HepG2 (cell line): ENCODE data around the gene HLA-DOA. TPM values are rescaled to one million over a fixed set of nuclear protein-coding genes. Genes with fewer than 3 reads are reported as not detected.
A peak's percentile ranks its signal among the peaks of the same experiment; 100 is the strongest.

ENCODE experiments used
- AHR ChIP-seq: IDR thresholded peaks from 2 replicates; pipeline ENCODE4 v1.6.1; 2018; ENCODE audit warnings: missing genetic modification reagents, missing compliant biosample characterization
- ATF7-NPFF ChIP-seq: sonication (generic); formaldehyde crosslinking; IDR thresholded peaks from 2 replicates; pipeline ENCODE4 v1.8.1; 2023; ENCODE audit warnings: mild to moderate bottlenecking, low read depth, missing genetic modification reagents, moderate library complexity
- CHCHD3 ChIP-seq: sonication (generic); formaldehyde crosslinking; IDR thresholded peaks from 2 replicates; pipeline ENCODE4 v1.8.0; 2022; ENCODE audit warnings: mild to moderate bottlenecking, missing genetic modification reagents, moderate library complexity
- FOXK1 ChIP-seq: sonication (generic); formaldehyde crosslinking; IDR thresholded peaks from 2 replicates; pipeline ENCODE4 v1.4.0; 2020; ENCODE audit warnings: low read depth, missing genetic modification reagents, borderline replicate concordance
- HNRNPK ChIP-seq: fragments of 200-400 bp; formaldehyde crosslinking; IDR thresholded peaks from 2 replicates; pipeline ENCODE4 v1.6.1; 2018; ENCODE audit warnings: low read length, low read depth, moderate library complexity, mild to moderate bottlenecking; ENCODE audit not compliant: poor library complexity, severe bottlenecking
- HOXA3 ChIP-seq: sonication (generic); formaldehyde crosslinking; IDR thresholded peaks from 2 replicates; pipeline ENCODE4 v1.5.0; 2020; ENCODE audit warnings: missing genetic modification reagents
- MEIS2 ChIP-seq: sonication (generic); formaldehyde crosslinking; IDR thresholded peaks from 2 replicates; pipeline ENCODE4 v1.9.0; 2021; ENCODE audit warnings: mild to moderate bottlenecking, missing genetic modification reagents
- RBFOX2 ChIP-seq: fragments of 200-400 bp; formaldehyde crosslinking; IDR thresholded peaks from 2 replicates; pipeline ENCODE4 v1.6.1; 2017; ENCODE audit warnings: low read depth, mild to moderate bottlenecking, low read length
- SALL2 ChIP-seq: sonication (generic); formaldehyde crosslinking; IDR thresholded peaks from 2 replicates; pipeline ENCODE4 v1.8.1; 2023; ENCODE audit warnings: mild to moderate bottlenecking, missing genetic modification reagents, inconsistent platforms
- SMAD1 ChIP-seq: sonication (generic); formaldehyde crosslinking; IDR thresholded peaks from 2 replicates; pipeline ENCODE4 v1.4.0; 2020; ENCODE audit warnings: missing genetic modification reagents, low read depth, mild to moderate bottlenecking, borderline replicate concordance
- STAT6 ChIP-seq: sonication (generic); formaldehyde crosslinking; IDR thresholded peaks from 2 replicates; pipeline ENCODE4 v1.4.0; 2020; ENCODE audit warnings: missing genetic modification reagents, mild to moderate bottlenecking, borderline replicate concordance
- THRA ChIP-seq: sonication (generic); formaldehyde crosslinking; IDR thresholded peaks from 2 replicates; pipeline ENCODE4 v1.4.0; 2020; ENCODE audit warnings: missing genetic modification reagents, borderline replicate concordance
- U2AF2 ChIP-seq: fragments of 200-400 bp; formaldehyde crosslinking; IDR thresholded peaks from 2 replicates; pipeline ENCODE4 v1.6.1; 2017; ENCODE audit warnings: low read depth, mild to moderate bottlenecking, low read length
- YEATS4 ChIP-seq: sonication (generic); formaldehyde crosslinking; IDR thresholded peaks from 2 replicates; pipeline ENCODE4 v1.4.0; 2020; ENCODE audit warnings: missing genetic modification reagents, borderline replicate concordance
- ZNF264 ChIP-seq: sonication (generic); formaldehyde crosslinking; IDR thresholded peaks from 2 replicates; pipeline ENCODE4 v1.4.0; 2020; ENCODE audit warnings: missing genetic modification reagents
- ZNF484 ChIP-seq: sonication (generic); formaldehyde crosslinking; IDR thresholded peaks from 2 replicates; pipeline ENCODE4 v1.5.1; 2020; ENCODE audit warnings: mild to moderate bottlenecking, low read depth, missing genetic modification reagents, borderline replicate concordance
- ZNF772 ChIP-seq: sonication (generic); formaldehyde crosslinking; IDR thresholded peaks from 2 replicates; pipeline ENCODE4 v1.5.0; 2020; ENCODE audit warnings: mild to moderate bottlenecking, missing genetic modification reagents
- ZSCAN31 ChIP-seq: sonication (generic); formaldehyde crosslinking; IDR thresholded peaks from 2 replicates; pipeline ENCODE4 v1.5.0; 2020; ENCODE audit warnings: low read depth, mild to moderate bottlenecking, missing genetic modification reagents
- polyA plus RNA-seq, 8 experiments: library from polyadenylated mRNA; depleted of rRNA in 3 of 8; stranded (reverse) in 7 of 8; unstranded in 1 of 8; fragments of >200 nt; fragmentation: Illumina TruSeq in 4 of 8; extraction: Trizol in 4 of 8; gene quantifications; 2 replicates each; pipeline versions ENCODE4 v1.2.1 to v1.2.3, GENCODE V29; 2011 to 2016; ENCODE audit warnings: low read depth in 4 of 8, missing spikeins in 1 of 8, mixed read lengths in 1 of 8; ENCODE audit not compliant: insufficient read depth in 1 of 8
- total RNA-seq, 5 experiments: library from RNA; depleted of rRNA; stranded (reverse); fragments of >200 nt; fragmentation: Illumina TruSeq; extraction: Trizol; gene quantifications; 2 replicates each; pipeline ENCODE4 v1.2.3, GENCODE V29; 2016; ENCODE audit warnings: low read depth in 1 of 5

Gene HLA-DOA
- total and polyA plus RNA-seq, 2 of the 13 experiments (the other 11 are each of a cell fraction or from before 2014, with no cell fraction given): 0.03 to 0.09 TPM

GRCh38 chr6:32969685-32970412, 39.5 kb downstream of the HLA-DOA start (continued):
- 0 out of 2 replicates have a peak, but pooled peaks have one; percentile 47 for TF ChIP-seq SALL2 (CRISPR knock-in tag)
- peak; percentile 78 for TF ChIP-seq MEIS2 (CRISPR knock-in tag)
- peak; percentile 20; the same call in 1 of the 2 replicates for TF ChIP-seq THRA (CRISPR knock-in tag)
- no peak for TF ChIP-seq FOXK1 (CRISPR knock-in tag)
- TF ChIP-seq HOXA3 (CRISPR knock-in tag): peak; percentile 57
- TF ChIP-seq HNRNPK: no peak
- 0 out of 2 replicates have a peak, but pooled peaks have one; percentile 1 for TF ChIP-seq ZNF772 (CRISPR knock-in tag)
- TF ChIP-seq ZSCAN31: 0 out of 2 replicates have a peak, but pooled peaks have one; percentile 12
- no peak; the same call in 1 of the 2 replicates for TF ChIP-seq SMAD1 (CRISPR knock-in tag)
- peak; percentile 10; the same call in 1 of the 2 replicates for TF ChIP-seq YEATS4 (CRISPR knock-in tag)
- TF ChIP-seq ZNF264 (CRISPR knock-in tag): peak; percentile 84
- no peak for TF ChIP-seq U2AF2
- 0 out of 2 replicates have a peak, but pooled peaks have one; percentile 5 for TF ChIP-seq ZNF484
- TF ChIP-seq RBFOX2: peak; percentile 56; the same call in 1 of the 2 replicates
- TF ChIP-seq ATF7-NPFF (CRISPR knock-in tag): peak; percentile 45; the same call in 1 of the 2 replicates
- 0 out of 2 replicates have a peak, but pooled peaks have one; percentile 16 for TF ChIP-seq CHCHD3 (CRISPR knock-in tag)
- TF ChIP-seq AHR (CRISPR knock-in tag): peak; percentile 73; the same call in 1 of the 2 replicates
- TF ChIP-seq STAT6 (CRISPR knock-in tag): peak; percentile 31; the same call in 1 of the 2 replicates
